NCI-H187 (cell line): ENCODE results near the gene MAB21L4.

ENCODE experiments used
- DNase-seq, 2 experiments: peaks; one replicate each; lab custom pipeline; 2025; lab: John Stamatoyannopoulos, UW

Gene MAB21L4

DNA sequence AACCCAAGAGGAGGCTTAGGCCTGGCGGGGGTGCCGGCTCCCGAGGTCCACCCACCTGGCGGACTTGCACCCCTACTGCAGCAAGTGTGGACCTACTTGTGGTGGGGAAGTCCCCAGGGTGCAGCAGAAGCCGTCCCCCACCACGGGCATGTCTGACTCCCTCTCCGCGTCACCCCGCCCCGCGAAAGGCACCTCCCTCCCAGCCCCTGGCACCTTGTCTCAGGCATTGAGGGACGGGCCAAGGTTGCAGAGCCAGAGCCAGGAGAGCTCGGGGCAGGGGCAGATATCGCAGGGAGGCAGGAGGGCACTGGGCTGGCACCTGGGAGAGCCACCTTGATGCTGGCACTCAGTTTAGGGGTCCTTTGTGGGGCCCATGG, 29.2 kb upstream of the MAB21L4 start:
- no peak for DNase-seq

DNA sequence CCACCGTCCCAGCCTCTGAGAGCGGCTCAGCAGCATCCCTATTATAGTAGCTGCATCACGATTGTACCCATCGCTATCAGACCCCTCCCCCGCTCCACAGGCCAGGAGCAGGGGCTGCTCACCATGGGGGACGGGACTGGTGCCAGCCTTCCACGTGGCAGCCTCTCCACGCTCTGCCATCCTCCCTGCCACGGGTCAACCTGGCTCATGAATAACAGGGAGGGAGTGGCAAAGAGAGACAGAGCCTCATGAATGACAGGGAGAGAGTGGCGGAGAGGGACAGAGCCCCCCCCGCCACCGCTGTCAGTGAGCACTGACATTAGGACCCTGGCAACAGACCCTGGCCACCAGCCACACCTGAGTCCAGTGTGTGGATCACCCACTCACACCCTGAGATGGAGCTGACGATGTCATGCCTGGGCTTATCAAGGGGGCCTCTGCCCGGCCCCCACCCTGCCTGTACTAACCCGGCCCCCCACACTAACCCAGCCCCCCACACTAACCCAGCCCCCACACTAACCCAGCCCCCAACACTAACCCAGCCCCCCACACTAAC, 27.1 kb upstream of the MAB21L4 start:
- DNase-seq, result no peak

DNA sequence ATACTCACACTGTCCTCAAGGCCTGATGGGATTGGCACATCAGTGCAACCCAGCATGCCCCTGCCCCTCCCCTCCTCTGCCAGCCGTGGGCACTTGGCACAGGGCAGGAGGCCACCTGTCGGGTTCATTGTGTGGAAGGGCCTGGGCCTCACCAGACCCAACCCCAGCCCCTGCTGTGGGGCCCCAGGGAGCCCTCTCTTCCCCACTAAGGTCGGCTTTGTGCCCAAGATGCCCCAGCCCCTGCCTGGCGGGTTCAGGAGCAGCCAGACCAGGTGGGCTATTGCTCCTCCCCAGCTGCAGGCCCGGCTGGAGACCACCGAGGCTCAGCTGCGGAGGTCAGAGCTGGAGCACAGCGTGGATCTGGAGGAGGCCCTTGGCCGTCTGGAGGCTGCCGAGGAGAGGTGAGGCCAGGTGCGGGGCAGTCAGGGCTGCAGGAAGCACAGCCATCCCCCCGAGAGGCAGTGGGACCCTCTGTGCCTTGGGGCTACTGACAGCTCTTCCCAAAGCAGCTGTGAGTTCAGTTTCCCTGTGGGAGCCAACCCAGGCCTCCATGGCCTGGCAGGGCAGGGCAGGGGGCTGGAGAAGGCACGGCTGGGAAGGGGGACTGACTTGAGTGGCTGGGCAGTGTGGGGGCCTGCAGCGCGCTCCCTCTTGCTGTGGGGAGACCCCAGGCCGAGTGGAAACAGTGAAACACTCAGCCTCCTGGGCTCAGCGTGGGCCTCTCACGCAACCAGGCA, 26.5 kb upstream of the MAB21L4 start:
- DNase-seq, result no peak

DNA sequence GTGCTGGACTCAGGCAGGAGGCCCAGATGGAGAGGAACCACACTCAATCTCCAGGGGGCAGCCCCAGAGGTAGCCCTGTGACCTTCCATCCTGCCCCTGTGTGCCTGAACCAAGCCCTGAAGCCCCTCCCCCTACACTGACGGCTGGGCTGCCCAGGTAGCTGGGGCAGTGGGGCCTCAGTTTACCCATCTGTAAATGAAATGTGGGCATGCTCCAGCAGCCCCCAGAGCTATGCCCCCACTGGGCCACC, 26.0 kb upstream of the MAB21L4 start:
- no peak for DNase-seq

DNA sequence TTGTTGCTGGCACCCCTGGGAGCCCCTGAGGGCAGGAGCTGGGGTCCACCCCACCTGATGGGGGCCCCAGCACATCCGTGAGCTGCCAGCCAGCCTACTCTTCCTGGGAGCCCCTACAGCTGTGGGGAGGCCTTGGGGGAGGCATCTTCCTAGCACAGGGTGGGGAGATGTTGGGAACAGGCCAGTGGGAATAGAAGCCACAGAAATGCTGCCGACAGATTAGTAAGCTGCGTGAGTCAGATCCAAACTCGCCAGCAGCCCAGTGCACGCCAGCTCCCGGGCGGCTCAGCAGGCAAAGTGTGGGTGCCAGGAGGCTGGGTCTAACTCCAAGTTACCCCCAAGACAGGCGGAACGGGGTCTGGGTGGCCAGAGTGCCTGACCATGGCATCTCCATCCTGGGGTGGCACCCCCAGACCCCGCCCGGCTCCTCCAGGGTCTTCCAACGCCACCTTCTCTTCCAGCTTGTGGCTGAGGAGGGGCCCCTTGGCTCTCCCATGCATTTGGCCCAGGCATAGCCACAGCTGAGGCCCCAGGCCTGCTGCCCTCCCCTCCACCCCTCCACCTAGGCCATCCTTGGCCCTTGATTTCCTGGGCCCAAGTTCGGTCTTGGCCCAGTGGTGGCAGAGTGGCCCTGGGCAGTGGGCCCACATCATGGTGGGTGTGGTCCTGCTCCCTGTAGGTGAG, 25.5 kb upstream of the MAB21L4 start:
- no peak for DNase-seq

DNA sequence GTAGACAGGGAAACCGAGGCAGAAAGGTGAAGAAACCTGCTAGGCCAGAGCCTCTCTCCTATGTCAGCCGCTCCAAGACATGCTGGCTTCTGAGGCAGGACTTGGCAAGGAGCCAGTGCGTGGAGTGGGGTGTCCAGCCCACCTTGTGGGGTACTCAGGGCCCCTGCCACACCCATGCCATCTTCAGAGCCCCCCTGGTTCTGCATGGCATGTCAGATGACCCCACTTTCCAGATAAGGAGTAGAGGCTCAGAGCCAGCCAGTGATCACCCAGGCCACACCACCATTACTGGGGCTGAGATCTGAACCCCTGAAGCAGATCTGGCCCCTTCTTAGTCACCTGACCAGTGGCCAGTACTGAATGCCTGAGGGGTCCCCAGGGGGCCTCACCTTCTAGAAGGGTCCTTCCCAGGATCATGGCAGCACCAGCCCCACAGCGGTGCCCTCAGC, 24.9 kb upstream of the MAB21L4 start:
- DNase-seq, result no peak

DNA sequence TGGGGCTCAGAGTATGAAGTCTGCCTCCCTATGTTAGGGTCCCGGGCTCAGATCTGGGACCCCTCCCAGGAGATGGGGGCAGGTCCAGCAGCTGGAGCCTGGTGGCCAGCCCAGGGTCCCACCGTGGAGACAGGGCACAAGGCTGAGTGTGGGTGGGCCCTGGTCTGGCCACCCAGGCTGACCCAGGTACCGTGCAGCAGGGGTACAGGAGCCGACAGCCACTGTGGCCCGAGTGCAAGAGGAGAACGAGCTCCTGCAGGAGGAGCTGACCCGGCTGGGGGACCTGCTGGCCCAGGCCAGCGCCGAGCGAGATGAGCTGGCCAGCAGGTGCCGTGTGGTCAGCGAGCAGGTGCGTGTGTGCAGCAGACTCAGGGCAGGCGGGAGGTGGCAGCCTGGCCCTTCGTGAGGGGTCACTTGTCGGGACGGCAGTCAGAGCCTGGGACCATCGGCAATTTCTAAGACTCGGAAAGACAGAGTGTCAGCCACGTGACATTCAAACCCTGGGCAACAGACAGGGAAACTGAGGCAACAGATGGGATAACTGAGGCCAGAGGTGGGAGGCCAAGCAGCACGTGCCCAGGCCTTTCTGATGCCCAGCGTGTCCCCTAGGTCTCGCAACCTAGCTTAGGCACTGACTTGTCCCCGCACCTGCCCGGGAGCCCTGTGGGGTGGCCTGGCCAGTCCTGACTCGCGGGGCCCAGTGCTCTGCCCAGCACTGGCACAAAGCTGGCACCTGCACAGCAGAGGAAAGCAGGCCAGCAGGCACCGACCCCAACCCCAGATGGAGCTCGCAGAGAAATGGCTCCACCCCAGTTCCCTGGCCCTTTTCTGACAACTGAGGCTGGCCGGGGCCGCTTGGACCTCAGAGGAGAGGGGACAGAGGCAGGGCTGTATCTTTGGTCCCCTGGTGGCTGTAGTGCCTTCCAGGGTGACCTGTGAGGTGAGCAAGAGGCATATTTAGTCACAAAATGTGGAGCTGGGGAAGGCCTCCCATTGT, 24.1 kb upstream of the MAB21L4 start:
- no peak for DNase-seq

DNA sequence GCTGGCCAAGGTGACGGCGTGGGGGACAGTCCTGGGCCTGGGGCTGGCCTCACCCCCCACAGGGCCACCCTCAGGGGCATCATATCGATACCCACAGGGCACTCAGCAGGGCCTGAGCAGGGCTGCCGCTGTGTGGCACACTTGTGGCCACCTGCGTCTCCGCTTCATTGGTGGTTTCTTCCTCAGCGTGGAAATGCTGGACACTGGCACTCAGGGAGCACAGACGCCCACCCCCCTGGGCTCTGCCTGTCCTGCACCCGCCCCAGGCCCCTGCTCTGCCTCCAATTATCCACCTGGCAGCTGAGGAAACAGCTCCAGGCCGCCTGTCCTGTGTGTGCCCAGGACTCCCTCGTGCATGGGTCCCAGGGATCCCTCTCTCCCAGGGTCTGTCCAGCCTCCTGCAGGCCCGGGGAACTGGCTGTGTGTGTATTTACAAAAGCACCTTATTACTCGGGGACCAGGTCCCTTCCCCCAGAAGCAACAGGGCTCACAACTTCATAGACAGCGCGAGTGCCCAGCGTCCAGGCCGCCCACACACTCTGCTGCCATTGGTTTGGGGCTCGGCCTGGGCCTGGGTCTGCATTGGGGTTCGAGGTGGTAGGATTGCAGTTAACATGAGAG, 23.3 kb upstream of the MAB21L4 start:
- DNase-seq, result no peak

DNA sequence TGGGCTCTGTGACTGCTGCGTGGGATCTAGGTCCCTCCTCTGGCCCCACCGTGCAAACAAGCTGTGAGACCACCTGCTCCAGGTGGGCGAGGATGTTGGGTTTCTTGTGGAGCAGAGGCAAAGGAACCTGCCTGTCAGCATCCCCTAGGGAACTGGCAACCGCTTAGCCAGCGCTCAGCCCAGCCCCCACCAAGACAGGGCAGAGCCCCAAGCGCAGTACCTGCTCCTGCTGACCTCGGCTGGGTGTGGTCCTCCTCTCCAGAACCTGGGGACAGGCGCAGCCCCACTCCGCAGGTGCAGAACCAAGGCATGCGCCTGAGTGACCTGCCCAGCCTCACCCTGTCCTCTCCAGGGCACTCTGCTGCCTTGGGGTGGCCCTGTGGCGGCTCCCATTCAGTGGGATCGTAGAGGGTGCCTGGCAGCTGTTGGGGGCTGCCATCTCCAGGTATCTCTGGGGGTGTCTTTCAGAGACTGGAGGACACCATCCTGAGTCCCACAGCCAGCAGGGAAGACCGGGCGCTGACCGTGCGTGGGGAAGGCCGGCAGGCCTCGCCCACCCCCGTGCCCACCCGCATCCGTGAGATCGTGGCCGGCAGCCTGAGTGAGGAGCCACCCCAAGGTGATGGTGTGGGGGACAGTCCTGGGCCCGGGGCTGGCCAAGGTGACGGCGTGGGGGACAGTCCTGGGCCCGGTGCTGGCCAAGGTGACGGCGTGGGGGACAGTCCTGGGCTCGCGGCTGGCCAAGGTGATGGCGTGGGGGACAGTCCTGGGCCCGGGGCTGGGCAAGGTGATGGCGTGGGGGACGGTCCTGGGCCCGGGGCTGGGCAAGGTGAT, 22.5 kb upstream of the MAB21L4 start:
- no peak for DNase-seq

DNA sequence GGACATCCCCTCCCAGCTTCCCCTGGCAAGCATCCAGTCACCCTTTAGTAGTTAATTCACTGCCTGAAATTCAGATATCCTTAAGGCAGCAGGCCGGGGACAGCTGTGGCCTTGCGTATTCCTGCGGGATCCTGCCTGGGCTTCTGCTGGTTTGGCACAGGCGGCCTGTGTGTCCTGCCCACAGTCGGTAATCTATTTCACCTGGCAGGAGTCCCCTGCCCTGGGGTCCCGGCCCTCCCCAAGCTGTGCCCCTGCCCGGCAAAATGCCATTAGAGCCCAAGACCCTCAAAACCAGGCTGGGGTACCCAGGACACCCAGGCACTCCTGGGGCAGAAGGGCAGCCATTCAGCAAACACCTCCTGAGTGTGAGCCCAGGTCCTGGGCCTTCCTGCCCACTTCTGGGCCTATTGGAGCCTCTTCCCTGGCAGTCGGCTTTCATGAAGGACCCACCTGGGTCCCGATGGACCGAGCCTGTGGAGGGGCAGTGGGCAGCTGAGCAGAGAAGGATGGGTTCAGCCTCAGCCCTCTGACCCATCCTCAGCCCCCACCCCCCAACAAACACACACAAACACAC, 21.8 kb upstream of the MAB21L4 start:
- DNase-seq, result no peak

DNA sequence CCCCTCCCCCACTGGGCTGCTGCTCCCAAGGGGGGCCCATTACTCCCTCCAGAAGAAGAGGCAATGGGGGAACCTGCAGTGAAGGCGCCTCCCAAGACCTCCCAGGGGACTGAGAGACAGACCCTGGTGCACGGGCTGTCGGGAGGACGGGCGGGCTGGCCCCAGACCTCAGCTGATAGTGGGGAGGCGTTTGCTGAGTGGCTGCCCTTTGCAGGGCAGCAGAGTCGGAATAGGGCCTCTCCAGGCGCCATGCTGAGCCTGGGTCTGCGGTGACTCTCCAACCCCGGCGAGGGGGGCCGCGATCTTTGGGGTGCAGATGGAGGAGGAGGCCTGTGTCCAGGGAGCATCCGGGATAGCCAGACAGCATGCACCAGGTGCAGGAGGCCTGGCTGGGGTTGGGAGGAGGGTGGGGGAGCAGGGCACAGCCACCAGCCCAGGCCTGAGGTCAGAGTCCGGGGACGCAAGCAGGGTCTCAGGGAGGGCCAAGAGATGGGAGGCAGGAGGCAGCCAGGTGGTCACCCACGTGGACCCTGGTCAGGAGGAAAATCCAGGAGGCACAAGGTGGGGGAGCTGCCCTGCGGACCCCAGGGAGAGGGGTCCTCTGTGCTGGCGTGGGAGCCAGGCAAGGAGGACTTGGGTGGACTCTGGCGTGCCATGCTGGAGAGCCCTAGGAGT, 21.2 kb upstream of the MAB21L4 start:
- no peak for DNase-seq

DNA sequence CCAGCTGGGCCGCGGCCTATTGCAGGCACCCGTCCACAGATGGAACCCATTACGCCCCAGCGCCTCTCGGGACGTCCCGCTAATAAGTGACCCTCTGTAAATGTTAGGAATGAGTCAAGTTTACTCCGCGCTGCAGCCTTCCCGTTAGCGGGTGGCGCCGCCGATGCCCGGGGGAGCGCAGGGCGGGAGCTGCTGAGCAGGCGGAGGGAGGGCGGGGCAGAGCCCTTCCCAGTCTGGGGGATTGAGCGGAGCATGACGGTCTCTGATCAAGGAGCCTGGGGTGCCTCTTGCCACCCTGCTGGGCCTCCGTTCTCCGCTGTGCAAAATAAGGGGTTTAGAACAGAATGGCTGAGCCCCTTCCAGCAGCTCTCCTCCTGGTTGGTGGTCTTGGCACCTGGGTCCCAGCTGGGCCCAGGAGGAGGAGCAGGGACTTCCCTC, 20.6 kb upstream of the MAB21L4 start:
- no peak for DNase-seq

DNA sequence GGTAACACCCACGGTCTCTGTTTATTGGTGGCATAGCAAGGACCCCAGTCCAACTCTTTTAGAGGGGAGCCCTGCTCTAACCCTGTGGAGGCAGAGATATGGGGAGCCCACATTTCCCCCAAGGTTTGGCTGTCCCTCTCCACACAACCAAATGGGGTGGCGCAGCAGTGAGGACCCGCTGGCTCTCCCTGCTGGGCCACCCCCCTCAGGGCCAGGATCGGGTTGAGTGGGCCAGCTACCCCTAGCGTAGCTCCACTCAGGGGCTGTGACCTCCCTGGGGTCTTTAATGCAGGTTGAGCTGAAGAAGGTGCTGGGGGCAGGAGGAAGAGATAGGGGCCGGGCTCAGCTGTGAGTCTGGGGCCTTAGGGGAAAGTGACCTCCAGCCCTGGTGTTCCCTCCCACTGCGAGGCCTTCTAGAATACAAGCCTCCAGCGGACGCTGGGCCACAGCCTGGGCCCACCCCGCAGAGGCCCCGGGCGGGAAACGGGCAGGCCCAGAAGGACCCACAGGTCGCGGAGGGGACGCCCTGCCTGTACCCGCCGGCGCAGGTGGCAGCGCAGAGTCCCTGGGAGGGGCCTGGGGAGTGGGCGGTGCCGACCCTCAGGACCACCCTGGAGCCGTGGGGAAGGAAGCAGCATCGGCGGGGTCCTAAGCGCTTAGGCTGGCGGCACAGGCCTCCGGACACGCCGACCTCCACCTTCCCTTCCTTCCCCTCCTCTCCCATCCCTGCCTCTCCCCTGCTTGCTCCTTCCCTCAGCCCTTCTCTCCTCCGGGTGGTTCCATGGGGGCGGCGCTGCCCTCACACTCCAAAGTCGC, 19.8 kb upstream of the MAB21L4 start:
- DNase-seq, result no peak

DNA sequence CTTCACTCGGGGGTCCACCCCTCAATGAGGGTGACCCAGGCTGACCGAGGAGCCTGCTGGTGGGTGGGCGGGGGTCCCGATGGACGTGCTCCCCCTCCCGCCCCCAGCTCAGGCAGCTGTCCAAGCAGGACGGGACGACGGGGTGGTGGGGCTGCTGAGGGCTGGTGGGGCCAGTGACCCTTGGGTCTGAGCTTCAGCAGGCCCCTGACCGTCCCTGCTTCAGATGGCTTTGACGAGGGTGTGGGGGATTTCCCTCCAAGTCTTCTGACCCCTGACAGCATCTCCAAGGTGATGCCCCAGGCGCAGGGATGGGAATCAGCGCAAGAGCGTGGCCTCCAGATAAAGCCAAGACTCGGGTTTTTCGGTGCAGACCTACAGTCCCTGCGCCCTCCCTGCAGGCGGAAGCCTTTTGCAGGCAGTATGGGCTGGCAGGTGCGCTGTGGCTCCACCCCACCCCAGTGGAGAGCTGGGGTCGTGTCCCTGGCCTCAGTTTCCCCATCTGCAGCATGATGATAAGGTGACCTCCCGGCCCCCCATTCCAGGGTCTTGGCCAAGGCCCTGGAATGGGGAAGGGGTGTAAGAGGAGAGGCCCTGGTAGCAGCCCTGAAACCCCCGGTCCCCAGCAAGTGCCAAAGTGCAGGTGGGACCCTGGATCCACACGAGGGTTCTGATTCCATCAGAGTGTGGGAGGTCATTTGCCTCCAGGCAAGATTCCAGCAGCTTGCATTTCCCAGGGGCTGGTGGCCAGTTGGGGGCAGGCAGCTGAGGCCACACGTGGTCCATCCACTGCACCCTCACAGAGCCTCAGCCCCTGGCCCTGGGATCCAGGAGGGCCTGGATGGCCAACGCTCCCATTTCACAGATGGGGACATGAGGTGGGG, 18.9 kb upstream of the MAB21L4 start:
- no peak for DNase-seq

DNA sequence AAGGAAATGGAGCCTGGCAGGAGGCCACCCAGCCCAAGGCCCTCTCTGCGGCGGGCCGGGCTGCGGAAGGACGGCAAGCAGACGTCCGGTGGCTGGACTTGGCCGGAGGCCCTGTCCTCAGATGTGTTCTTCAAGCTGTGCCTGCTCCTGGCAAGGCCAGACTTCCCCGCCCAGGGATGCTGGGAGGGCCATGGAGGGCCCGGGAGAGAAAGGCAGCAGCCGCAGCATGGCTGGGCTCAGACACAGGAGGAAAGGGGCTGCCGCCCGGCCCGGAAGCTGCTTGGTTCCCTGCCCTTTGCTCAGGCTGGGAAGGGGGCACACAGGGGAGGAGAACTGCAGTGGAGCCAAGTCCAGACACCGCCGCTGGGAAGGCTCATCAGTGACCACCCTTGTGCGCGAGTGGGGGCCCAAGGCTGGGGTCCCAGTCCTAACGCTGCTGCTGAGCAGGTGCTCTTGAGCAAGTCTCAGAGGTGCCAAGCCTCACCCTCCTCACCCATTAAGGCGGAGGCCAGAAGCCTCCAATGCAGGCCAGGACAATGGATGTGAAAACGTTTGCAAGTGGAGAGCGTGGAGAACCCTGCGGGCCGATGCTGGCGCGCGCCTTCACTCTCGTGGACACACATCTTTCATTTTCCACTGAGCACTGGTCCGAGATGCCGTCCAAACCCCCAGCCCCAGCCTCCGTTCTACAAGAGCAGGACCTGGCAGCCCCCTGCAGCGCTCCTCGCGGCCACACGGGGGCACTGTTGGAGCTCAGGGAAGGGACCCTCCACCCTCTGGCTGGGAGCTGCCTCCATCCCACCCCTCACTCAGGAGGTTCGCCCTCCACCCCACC, 18.1 kb upstream of the MAB21L4 start:
- DNase-seq, result no peak

DNA sequence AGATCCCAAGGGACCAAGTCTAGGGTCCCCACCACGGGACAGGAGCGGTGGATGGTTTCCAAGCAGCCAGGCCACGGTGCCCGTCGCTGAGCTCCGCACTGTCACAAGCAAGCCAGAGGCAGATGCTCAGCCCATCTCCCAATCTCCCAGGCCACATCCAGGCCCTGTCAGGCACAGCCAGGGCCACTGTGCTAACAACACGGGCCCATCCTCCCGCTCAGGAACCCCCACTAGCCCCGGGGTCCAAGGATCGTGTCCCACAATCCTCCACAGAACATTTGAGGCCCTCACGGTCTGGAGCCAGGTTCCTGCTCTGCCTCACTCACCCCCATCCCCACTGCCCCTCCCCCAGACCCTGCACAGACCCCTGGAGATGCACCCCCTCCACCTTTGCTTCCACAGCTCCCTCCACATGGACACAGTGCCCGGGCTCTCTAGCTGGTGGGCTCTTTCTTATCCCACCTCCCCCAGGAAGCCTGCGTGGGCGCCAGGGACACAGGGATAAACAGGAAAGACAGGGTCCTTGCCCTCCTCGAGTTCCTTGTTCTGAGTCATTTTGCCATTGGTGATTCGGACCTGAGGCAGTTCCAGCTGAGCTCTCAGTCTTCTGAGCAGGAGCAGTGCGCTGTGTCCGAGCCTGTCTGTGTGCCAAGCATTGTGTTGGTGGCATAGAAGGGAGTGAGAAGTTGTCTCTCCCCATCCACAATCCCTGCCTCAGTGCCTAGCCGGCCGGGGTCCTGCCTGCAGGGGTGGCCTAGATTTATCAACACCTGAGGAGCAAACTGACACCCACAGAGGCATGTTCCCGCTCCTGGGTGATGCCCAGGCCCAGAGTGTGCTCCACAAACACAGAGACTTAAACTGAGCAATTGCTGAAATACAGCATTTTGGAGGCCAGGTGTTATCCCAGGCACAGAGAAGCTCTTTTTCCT, 17.2 kb upstream of the MAB21L4 start:
- no peak for DNase-seq
